ENCODE data around the gene SLC15A3.

- TF ChIP-seq CTCF (IDR thresholded peaks at IDR 0.05): no peak
- no peak for TF ChIP-seq POLR2A (IDR thresholded peaks at IDR 0.05)
Observed at GRCh38 chr11:60930394-60930793, 21.6 kb downstream of the SLC15A3 start.

All from esophagus squamous epithelium (tissue), 4 donors.